NCI-H1930 (cell line): ENCODE data around the gene CTSD.

Experiments
- DNase-seq, 2 experiments: peaks; one replicate each; lab custom pipeline; 2025; lab: John Stamatoyannopoulos, UW

CTSD gene

GRCh38 chr11:1744891-1745700, 18.6 kb downstream of the CTSD start:
- DNase-seq = no peak

DNA sequence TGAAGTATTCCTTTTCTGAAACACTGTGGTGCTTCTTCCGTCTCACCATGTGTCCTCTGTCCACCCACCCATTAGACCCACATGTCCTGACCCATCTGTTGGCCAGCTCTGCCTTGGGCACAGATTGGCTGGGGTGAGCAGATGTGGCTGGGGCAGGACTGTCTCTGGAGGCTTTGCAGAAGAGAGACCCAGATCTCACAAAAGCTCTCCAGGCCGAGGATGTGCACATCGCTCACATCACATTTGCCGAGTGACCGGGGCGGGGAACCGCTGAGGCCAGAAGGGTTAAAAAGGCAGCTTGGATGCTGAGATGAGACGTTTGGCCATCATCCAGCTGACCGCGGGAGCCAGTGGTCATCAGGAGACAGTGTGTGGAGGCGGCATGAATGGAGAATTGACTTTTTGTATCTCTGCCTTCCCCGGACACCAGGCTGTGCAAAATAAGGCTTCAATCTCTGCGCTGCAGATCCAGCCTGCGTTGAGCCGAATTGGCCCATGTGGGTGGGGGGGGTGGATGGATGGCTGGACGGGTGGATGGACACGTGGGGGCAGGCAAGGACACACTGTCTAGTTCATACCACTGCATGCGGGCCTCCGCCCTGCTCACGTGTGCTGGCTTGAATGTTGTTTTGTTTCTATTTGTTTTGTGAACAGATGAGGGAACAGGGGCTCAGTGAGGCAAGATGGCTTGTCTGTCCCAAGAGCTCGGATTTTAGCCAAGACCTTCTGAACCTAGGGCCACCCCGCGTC, 19.4 kb downstream of the CTSD start:
- no peak for DNase-seq

GRCh38 chr11:1743585-1744136, 20.1 kb downstream of the CTSD start:
- no peak for DNase-seq

GRCh38 chr11:1742869-1743584, 20.7 kb downstream of the CTSD start:
- no peak for DNase-seq

- no peak for DNase-seq
These were observed 21.4 kb downstream of the CTSD start for GRCh38 chr11:1742371-1742770.

DNA sequence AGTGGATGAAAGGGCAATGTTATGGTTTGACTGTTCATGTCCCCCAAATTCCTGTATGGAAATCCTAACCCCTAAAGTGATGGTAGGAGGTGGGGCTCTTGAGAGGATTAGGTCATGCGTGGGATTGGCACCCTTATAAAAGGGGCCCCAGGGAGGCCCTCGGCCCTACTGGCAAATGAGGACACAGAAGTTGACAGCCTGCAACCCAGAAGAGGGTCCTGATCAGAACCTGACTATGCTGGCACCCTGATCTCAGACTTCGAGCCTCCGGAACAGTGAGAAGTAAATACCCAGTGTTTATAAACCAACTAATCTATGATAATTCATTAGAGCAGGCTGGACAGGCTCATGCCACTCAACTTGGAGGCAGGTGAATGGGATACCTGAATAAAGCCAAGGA, 22.0 kb downstream of the CTSD start:
- no peak for DNase-seq

DNA sequence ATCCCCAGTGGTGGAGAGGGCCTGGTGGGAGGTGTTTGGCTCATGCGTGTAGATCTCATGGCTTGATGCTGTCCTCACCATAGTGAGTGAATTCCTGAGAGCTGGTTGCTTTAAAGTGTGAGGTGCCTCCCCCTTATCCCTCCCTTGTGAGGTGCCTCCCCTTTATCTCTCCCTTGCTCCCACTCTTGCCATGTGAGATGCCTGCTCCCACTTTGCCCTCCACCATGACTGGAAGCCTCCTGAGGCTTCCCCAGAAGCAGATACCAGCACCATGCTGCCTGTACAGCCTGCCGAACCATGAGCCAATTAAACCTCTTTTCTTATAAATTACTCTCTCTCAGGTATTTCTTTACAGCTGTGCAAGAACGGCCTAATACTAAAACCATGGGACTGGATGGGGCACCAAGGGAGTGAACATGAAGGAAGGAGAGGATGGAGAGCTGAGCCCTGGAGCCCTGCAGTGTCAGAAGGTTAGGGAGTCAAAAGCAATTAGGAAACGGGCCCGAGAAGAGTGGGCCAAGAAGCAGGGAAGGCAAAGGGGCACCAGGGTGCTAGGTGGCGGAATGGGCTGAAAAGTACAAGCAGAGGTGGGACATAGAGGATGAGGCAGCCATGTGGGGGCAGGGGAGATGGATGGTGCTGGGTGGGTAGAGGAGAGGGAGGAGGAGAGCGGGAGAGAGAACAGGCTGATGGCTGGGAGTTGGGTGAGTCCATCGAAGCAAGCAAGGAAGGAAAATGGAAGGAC, 22.8 kb downstream of the CTSD start:
- no peak for DNase-seq

- DNase-seq = no peak
These were observed 24.2 kb downstream of the CTSD start for GRCh38 chr11:1739576-1739975.

- no peak for DNase-seq
These were observed 25.3 kb downstream of the CTSD start for GRCh38 chr11:1738380-1738779.

DNA sequence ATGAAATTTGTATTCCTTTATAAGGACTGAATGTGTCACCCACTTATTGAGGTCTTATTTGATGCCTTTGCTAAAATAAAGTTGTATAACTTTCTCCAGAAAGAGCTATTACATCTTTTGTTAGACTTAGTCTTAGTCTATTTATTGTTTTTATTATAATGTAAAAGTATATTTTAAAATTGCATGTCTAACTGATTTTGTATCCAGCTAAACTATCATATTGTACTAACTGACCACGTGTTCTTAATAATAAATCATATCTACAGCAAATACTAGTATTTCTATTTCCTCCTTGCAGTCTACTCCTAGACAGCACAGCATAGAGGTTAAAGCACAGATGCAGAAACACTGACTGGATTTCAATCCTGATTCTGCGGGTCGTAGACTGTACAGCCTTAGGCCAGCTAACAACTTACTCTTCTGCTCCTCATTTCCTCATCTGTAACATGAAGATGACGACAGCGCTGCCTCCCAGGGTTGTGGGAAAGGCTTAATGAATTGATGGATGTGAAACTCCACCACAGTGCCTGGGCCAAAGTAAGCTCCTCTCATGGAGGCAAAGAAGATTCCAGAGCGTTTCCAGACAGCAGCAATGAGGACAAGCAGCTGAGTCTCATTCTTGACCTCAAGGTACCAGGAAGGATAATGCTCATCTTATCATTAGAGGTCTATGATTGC, 26.5 kb downstream of the CTSD start:
- DNase-seq = no peak

DNA sequence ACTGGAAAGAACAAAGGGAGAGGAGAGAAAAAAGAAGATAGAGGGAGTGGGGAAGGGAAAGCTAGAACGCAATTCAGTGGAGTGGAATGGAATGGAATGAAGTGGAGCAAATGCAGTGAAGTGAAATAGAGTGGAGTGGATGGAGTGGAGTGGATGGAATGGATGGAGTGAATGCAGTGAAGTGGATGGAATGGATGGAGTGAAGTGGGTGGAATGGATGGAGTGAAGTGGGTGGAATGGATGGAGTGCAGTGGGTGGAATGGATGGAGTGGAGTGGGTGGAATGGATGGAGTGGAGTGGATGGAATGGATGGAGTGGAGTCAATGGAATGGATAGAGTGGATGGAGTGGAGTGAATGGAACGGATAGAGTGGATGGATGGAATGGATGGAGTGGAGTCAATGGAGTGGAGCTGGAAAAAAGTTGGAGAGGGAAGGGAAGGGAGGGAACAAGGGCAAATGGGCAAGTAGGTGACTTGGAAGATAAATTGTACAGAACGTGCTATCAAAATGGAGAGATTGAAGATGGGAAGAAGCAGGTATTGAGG, 27.2 kb downstream of the CTSD start:
- DNase-seq = no peak

- no peak for DNase-seq
These were observed 28.5 kb downstream of the CTSD start for GRCh38 chr11:1735271-1735670.

- DNase-seq = no peak
These were observed 29.1 kb downstream of the CTSD start for GRCh38 chr11:1734641-1735081.

DNA sequence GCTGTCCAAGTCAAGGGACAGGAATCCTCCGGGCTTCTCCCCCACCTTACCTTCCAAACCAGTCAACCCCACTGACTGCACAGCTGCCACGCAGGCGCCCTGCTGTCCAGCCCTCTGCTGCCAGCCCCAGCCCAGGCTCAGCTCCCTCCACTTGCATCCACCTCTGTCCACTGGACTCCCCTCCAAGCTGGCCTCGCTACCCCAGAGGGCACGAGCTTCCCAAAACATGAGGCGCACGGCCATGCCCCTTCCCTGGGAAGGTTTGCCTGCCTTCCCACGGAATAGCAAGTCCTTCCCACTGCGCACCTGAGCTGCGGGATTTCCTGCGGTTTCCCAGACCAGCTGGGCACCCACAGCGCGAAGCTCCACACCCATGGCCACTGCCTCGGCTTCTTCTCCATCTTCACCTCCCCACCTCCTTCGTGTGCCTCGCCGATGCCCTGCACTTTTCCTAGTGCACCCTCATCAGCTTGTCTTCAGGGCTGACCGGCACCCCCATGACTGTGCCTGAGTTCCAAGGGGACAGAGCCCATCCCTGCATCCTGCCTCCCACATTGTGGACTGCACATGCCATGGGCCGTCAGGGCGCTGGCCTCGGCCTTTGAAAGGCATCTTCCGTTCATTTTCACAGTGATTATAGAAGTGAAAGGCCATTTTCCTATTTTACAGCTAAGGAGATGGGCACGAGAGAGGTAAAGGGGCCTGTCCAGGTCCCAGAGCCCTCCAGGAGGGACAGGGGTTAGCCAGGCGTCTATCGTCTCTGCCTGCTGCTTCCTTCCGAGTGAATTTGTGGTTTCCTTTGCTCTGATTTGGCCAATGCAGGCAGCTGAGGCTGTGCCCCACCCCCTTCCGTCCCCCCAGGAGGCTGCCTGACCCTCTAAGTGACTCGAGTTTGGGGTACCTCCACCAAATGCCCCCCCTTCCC, 29.7 kb downstream of the CTSD start:
- DNase-seq = no peak

- no peak for DNase-seq
These were observed 30.6 kb downstream of the CTSD start for GRCh38 chr11:1733009-1733715.

DNA sequence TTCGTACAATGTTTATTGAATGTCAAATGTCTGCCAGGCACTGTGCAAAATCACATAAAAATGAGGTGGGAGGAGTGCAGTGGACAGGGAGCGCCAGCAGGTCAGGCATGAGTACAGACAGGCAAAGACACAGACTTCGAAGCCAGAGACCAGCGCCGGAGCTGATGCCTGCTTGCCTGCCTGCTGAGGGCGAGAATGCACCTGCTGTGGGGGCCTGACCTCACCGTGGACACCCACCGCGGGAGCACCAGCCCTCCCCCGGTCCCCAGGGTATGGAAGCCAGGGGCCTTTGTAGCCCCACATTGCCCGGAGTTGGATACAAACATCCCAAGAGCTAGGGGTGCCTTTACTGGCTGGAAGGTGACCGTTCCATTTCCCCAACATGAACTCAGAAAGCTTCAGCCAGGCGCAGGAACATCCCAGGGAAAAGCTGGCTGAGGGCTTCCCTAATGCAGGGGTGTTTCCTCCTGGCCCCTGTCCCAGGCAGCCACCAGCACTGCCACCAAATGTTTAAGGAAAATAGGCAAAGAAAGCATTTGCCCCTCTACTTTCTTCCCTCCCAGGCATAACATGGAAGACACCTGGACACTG, 31.2 kb downstream of the CTSD start:
- no peak for DNase-seq

GRCh38 chr11:1731451-1732059, 32.2 kb downstream of the CTSD start:
- no peak for DNase-seq

GRCh38 chr11:1730059-1730629, 33.6 kb downstream of the CTSD start:
- DNase-seq = no peak
